Smooth muscle cell (in vitro differentiated cells): ENCODE measurements around the gene N4BP3. TPM values are rescaled to one million over a fixed set of nuclear protein-coding genes. Genes with fewer than 3 reads are reported as not detected.

Source experiments
- DNase-seq: peaks from one replicate; lab custom pipeline; 2025; ENCODE audit not compliant: unreplicated experiment; lab: John Stamatoyannopoulos, UW
- H2AFZ ChIP-seq: fragments of 200-600 bp; sonication (generic); 2 replicates; pipeline ENCODE4 v1.6.0; 2016; ENCODE audit warnings: antibody characterized with exemption, low read depth, mild to moderate bottlenecking
- H3F3A ChIP-seq: fragments of 200-600 bp; sonication (generic); 2 replicates; pipeline ENCODE4 v1.6.0; 2017; ENCODE audit warnings: antibody characterized with exemption, low read depth
- H3K27ac ChIP-seq: fragments of 200-600 bp; sonication (generic); 2 replicates; pipeline ENCODE4 v1.5.1; 2016; ENCODE audit warnings: low read depth, mild to moderate bottlenecking
- H3K27me3 ChIP-seq: fragments of 200-600 bp; sonication (generic); 2 replicates; pipeline ENCODE4 v1.6.1; 2016; ENCODE audit warnings: low read depth, mild to moderate bottlenecking
- H3K36me3 ChIP-seq: fragments of 200-600 bp; sonication (generic); 2 replicates; pipeline ENCODE4 v1.5.1; 2016; ENCODE audit warnings: low read depth
- H3K4me1 ChIP-seq: fragments of 200-600 bp; sonication (generic); 2 replicates; pipeline ENCODE4 v1.5.1; 2016; ENCODE audit warnings: low read depth
- H3K4me2 ChIP-seq: fragments of 200-600 bp; sonication (generic); 2 replicates; pipeline ENCODE4 v1.6.0; 2016; ENCODE audit warnings: mild to moderate bottlenecking
- H3K4me3 ChIP-seq: fragments of 200-600 bp; sonication (generic); 2 replicates; pipeline ENCODE4 v1.5.1; 2016; ENCODE audit warnings: mild to moderate bottlenecking
- H3K79me2 ChIP-seq: fragments of 200-600 bp; sonication (generic); 2 replicates; pipeline ENCODE4 v1.6.0; 2016; ENCODE audit warnings: low read depth, mild to moderate bottlenecking
- H3K9ac ChIP-seq: fragments of 200-600 bp; sonication (generic); 2 replicates; pipeline ENCODE4 v1.6.0; 2016; ENCODE audit warnings: low read depth
- H3K9me3 ChIP-seq: fragments of 200-600 bp; sonication (generic); replicated peaks from 2 replicates; pipeline ENCODE4 v1.5.1; 2016; ENCODE audit warnings: low read depth
- H4K20me1 ChIP-seq: fragments of 200-600 bp; sonication (generic); 2 replicates; pipeline ENCODE4 v1.6.0; 2016; ENCODE audit warnings: low read depth
- CTCF ChIP-seq: fragments of 200-600 bp; sonication (generic); IDR thresholded peaks from 2 replicates; pipeline ENCODE4 v1.5.1; 2017; ENCODE audit warnings: borderline replicate concordance, mild to moderate bottlenecking, antibody characterized with exemption; ENCODE audit not compliant: insufficient read depth, poor library complexity, severe bottlenecking
- WGBS: methylation state at CpG from one replicate; pipeline ENCODE4 v1.1.7; 2016; ENCODE audit warnings: low lambda C conversion rate; 5-methylcytosine and 5-hydroxymethylcytosine counted together
- polyA plus RNA-seq: library from polyadenylated mRNA; unstranded; fragments of >200 nt; fragmentation: Nextera tagmentation; extraction: Ambion mirVana; gene quantifications from 2 replicates; pipeline ENCODE4 v1.2.1, GENCODE V29; 2016
- total RNA-seq: library from RNA; depleted of rRNA; stranded (reverse); fragments of >200 nt; gene quantifications from 2 replicates; pipeline ENCODE4 v1.2.3, GENCODE V29; 2014

Gene N4BP3
- total and polyA plus RNA-seq, 2 experiments from 2014 or later = 0.39 to 1.3 TPM

GRCh38 chr5:178108966-178109365 is 4.4 kb upstream of the N4BP3 start:
- no peak for TF ChIP-seq CTCF
- no peak overlapping the region for H3K4me2 ChIP-seq
- H3F3A ChIP-seq = no peaks in the 10 kb centered on the region
- H3K4me3 ChIP-seq = no peak overlapping the region
- no peaks in the 10 kb centered on the region for H3K9me3 ChIP-seq
- no peak overlapping the region for H3K27ac ChIP-seq
- no peaks in the 10 kb centered on the region for H3K79me2 ChIP-seq
- no peak for DNase-seq
- peaks cover 5% of the 10 kb centered on the region for H3K27me3 ChIP-seq
- no peak overlapping the region for H2AFZ ChIP-seq
- no peak overlapping the region for H3K9ac ChIP-seq
- no peaks in the 10 kb centered on the region for H3K4me1 ChIP-seq
- H3K36me3 ChIP-seq = no peaks in the 10 kb centered on the region
- H4K20me1 ChIP-seq = no peaks in the 10 kb centered on the region

GRCh38 chr5:178110511-178110910 is 2.8 kb upstream of the N4BP3 start:
- no peaks in the 10 kb centered on the region for H4K20me1 ChIP-seq
- H3K4me1 ChIP-seq = peaks cover 5% of the 10 kb centered on the region
- no peaks in the 10 kb centered on the region for H3K79me2 ChIP-seq
- TF ChIP-seq CTCF = no peak
- H3K27me3 ChIP-seq = peaks cover 20% of the 10 kb centered on the region
- WGBS = 93% methylated on average over 9 of the region's 9 CpGs
- DNase-seq = no peak
- no peak overlapping the region for H2AFZ ChIP-seq
- no peak overlapping the region for H3K27ac ChIP-seq
- H3K4me3 ChIP-seq = no peak overlapping the region
- H3K9me3 ChIP-seq = no peaks in the 10 kb centered on the region
- H3K4me2 ChIP-seq = no peak overlapping the region
- no peaks in the 10 kb centered on the region for H3K36me3 ChIP-seq
- H3K9ac ChIP-seq = no peak overlapping the region
- no peaks in the 10 kb centered on the region for H3F3A ChIP-seq

- no peak for TF ChIP-seq CTCF
- H3F3A ChIP-seq = no peaks in the 10 kb centered on the region
- H3K4me2 ChIP-seq = no peak overlapping the region
- no peaks in the 10 kb centered on the region for H4K20me1 ChIP-seq
- no peaks in the 10 kb centered on the region for H3K36me3 ChIP-seq
- no peaks in the 10 kb centered on the region for H3K9me3 ChIP-seq
- DNase-seq = no peak
- H2AFZ ChIP-seq = no peak overlapping the region
- peaks cover 12% of the 10 kb centered on the region for H3K4me1 ChIP-seq
- H3K27me3 ChIP-seq = peaks cover 33% of the 10 kb centered on the region
- H3K4me3 ChIP-seq = no peak overlapping the region
- H3K27ac ChIP-seq = no peak overlapping the region
- 72% methylated on average over 3 of the region's 3 CpGs for WGBS
- no peak overlapping the region for H3K9ac ChIP-seq
- H3K79me2 ChIP-seq = no peaks in the 10 kb centered on the region
Measured at GRCh38 chr5:178111925-178112324, 1.4 kb upstream of the N4BP3 start.

GRCh38 chr5:178112545-178112944 is 787 bp upstream of the N4BP3 start:
- Histone ChIP-seq H2AFZ (peak overlapping the region; percentile 9), H3K9me3 (no peaks in the 10 kb centered on the region), H3K79me2 (no peaks in the 10 kb centered on the region), H3K9ac (no peak overlapping the region), H3K4me2 (peak overlapping the region; percentile 96), H3K27ac (no peak overlapping the region), H3F3A (no peaks in the 10 kb centered on the region), H3K27me3 (peaks cover 33% of the 10 kb centered on the region), H3K4me3 (peak overlapping the region; percentile 61), H3K36me3 (no peaks in the 10 kb centered on the region), H4K20me1 (no peaks in the 10 kb centered on the region), H3K4me1 (peaks cover 14% of the 10 kb centered on the region)
- no peak for DNase-seq
- no peak for TF ChIP-seq CTCF
- WGBS = 80% methylated on average over 5 of the region's 5 CpGs
